Psoas muscle (tissue), 8 donors: Measurements from ENCODE around the gene NR3C1. TPM values are rescaled to one million over a fixed set of nuclear protein-coding genes. Genes with fewer than 3 reads are reported as not detected.

Experiments
- ATAC-seq, 4 donors: fragments of 200-7000 bp; cut with Tn5 transposase; one replicate each; pipeline ENCODE4 v1.9.1; 2020; ENCODE audit warnings: moderate library complexity in 3 of 4, mild to moderate bottlenecking in 2 of 4
- DNase-seq, 2 donors: peaks; one replicate each; pipeline ENCODE4 v3.0.0-alpha.2; 2020
- H3K27ac ChIP-seq: fragments of 200-600 bp; one replicate; pipeline ENCODE4 v1.8.0; 2022
- H3K27me3 ChIP-seq, 3 donors: fragments of 200-600 bp in 1 of 3; one replicate each; pipeline versions ENCODE4 v1.6.1 to v1.8.0; 2013 to 2022; ENCODE audit warnings: low read length in 2 of 3, mild to moderate bottlenecking in 2 of 3, moderate library complexity in 1 of 3; ENCODE audit not compliant: insufficient read depth in 3 of 3
- H3K36me3 ChIP-seq, 2 donors: fragments of 200-600 bp in 1 of 2; one replicate each; pipeline versions ENCODE4 v1.6.1 to v1.8.0; 2013 to 2022; ENCODE audit warnings: low read depth in 1 of 2, mild to moderate bottlenecking in 1 of 2, moderate library complexity in 1 of 2; ENCODE audit not compliant: insufficient read depth in 1 of 2
- H3K4me1 ChIP-seq: fragments of 200-600 bp; one replicate; pipeline ENCODE4 v1.8.0; 2022
- H3K4me3 ChIP-seq: fragments of 200-600 bp; one replicate; pipeline ENCODE4 v1.8.0; 2022; ENCODE audit warnings: mild to moderate bottlenecking
- H3K9me3 ChIP-seq: fragments of 200-600 bp; one replicate; pipeline ENCODE4 v1.8.0; 2022
- CTCF ChIP-seq: fragments of 200-600 bp; IDR thresholded peaks from one replicate; pipeline ENCODE4 v1.8.0; 2022; ENCODE audit warnings: antibody characterized with exemption
- WGBS, 3 donors: extraction: QIAGEN DNeasy Blood & Tissue Kit; methylation state at CpG; one replicate each; pipeline versions ENCODE4 v1.1.6 to v1.1.7; 2013; 5-methylcytosine and 5-hydroxymethylcytosine counted together
- intact Hi-C, 2 donors: fragments of 100-400 bp; cut with DNase I; formaldehyde crosslinking; loops; one replicate each; pipeline versions ENCODE4 v1.11.0 to v1.14.2; 2022
- polyA plus RNA-seq, 3 donors: library from polyadenylated mRNA; stranded (reverse); fragments of 200-250 nt; gene quantifications; one replicate each; pipeline ENCODE4 v1.2.3, GENCODE V29; 2013
- total RNA-seq, 4 donors: library from RNA; stranded (reverse); fragmentation: NEBNext Ultra II Directional in 2 of 4; extraction: Animal tissue kit (Norgen Biotek cat#: 25700) in 2 of 4; gene quantifications; one replicate each; pipeline versions ENCODE4 v1.2.1 to v1.2.4, GENCODE V29; 2021 to 2023
- donor health status: healthy with polysubstance abuse.
- donor health status: DM: no; HTN: no; CAD: no; lungs with moderate emphysema.
- donor health status: Bipolar disorder and iron deficiency.
- donor health status: healthy.
- donor health status: DM: yes; HTN: yes; CAD: no.
- donor health status: DM: no; HTN: no; CAD: no.
- donor health status: DM: no; HTN: no; CAD: no.
- donor health status: DM: yes; HTN: yes; CAD: no.

Gene NR3C1
- total and polyA plus RNA-seq, 7 donors, result 16.5 to 89.7 (median 55.8) TPM

GRCh38 chr5:143446535-143447226, 43.2 kb upstream of the NR3C1 start:
- intact Hi-C loops, result no loop called here
- ATAC-seq (no peak), DNase-seq (no peak)
- WGBS, 3 donors, result 86 to 100% (median 91%) methylated on average over 1 of the region's 1 CpG
- Histone ChIP-seq H3K4me3 (no peak overlapping the region), H3K36me3 (no peaks in the 10 kb centered on the region), H3K27ac (no peak overlapping the region), H3K27me3 (no peaks in the 10 kb centered on the region), H3K9me3 (no peaks in the 10 kb centered on the region), H3K4me1 (no peaks in the 10 kb centered on the region)
- no peak for TF ChIP-seq CTCF

GRCh38 chr5:143445776-143446175, 42.3 kb upstream of the NR3C1 start:
- Histone ChIP-seq H3K4me1 (no peaks in the 10 kb centered on the region), H3K27ac (no peak overlapping the region), H3K27me3 (no peaks in the 10 kb centered on the region), H3K9me3 (no peaks in the 10 kb centered on the region), H3K36me3 (no peaks in the 10 kb centered on the region), H3K4me3 (no peak overlapping the region)
- no peak for ATAC-seq
- intact Hi-C loops, result no loop called here
- TF ChIP-seq CTCF, result no peak
- no peak for DNase-seq
- 32 to 42% (median 32%) methylated on average over 3 of the region's 3 CpGs for WGBS, 3 donors

GRCh38 chr5:143443330-143443729, 39.8 kb upstream of the NR3C1 start:
- ATAC-seq (no peak), DNase-seq (no peak)
- WGBS, 3 donors, result 79 to 96% (median 80%) methylated on average over 1 of the region's 1 CpG
- intact Hi-C loops, result no loop called here
- H3K9me3 ChIP-seq, result no peaks in the 10 kb centered on the region
- H3K27ac ChIP-seq, result no peak overlapping the region
- no peak for TF ChIP-seq CTCF
- H3K4me3 ChIP-seq, result no peak overlapping the region
- no peaks in the 10 kb centered on the region for H3K27me3 ChIP-seq
- H3K36me3 ChIP-seq, result no peaks in the 10 kb centered on the region
- H3K4me1 ChIP-seq, result no peaks in the 10 kb centered on the region

- 89 to 96% (median 92%) methylated on average over 2 of the region's 2 CpGs for WGBS, 3 donors
- H3K4me3 ChIP-seq, result no peak overlapping the region
- no peaks in the 10 kb centered on the region for H3K9me3 ChIP-seq
- no peak for TF ChIP-seq CTCF
- intact Hi-C loops, result no loop called here
- no peaks in the 10 kb centered on the region for H3K36me3 ChIP-seq
- ATAC-seq, result no peak
- no peak for DNase-seq
- H3K27ac ChIP-seq, result no peak overlapping the region
- no peaks in the 10 kb centered on the region for H3K27me3 ChIP-seq
- no peaks in the 10 kb centered on the region for H3K4me1 ChIP-seq
Measured at GRCh38 chr5:143442385-143442784, 38.9 kb upstream of the NR3C1 start.
